ENCODE data around the gene KITLG.

DNA sequence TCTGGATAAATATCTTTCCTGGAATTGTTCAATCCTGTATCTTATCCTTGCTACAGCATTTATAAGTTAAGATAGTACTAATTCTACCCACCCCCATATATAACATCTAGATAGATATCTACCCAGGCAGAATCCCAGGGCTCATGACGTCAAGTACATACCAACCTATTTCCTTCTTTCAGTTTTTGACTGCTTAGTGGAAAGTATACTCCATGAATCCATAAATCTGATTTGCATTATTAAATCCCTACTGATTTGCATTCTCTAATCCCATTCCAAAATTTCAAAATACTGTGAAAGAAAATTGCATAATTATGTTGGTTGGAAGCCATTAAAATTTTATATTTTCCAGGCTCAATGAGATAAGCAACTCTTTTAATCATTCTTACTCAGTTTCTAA, 111.7 kb downstream of the KITLG start:
- no peak for TF ChIP-seq CHD2 (IDR thresholded peaks at IDR 0.05; ENCODE audit: low read length, partially characterized antibody)
- no peak for TF ChIP-seq NFE2L2 (conservative IDR thresholded peaks at IDR 0.05; ENCODE audit: low read length)
- TF ChIP-seq, protein P1, sequence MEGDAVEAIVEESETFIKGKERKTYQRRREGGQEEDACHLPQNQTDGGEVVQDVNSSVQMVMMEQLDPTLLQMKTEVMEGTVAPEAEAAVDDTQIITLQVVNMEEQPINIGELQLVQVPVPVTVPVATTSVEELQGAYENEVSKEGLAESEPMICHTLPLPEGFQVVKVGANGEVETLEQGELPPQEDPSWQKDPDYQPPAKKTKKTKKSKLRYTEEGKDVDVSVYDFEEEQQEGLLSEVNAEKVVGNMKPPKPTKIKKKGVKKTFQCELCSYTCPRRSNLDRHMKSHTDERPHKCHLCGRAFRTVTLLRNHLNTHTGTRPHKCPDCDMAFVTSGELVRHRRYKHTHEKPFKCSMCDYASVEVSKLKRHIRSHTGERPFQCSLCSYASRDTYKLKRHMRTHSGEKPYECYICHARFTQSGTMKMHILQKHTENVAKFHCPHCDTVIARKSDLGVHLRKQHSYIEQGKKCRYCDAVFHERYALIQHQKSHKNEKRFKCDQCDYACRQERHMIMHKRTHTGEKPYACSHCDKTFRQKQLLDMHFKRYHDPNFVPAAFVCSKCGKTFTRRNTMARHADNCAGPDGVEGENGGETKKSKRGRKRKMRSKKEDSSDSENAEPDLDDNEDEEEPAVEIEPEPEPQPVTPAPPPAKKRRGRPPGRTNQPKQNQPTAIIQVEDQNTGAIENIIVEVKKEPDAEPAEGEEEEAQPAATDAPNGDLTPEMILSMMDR (IDR thresholded peaks at IDR 0.05), result no peak
- TF ChIP-seq, protein P2, sequence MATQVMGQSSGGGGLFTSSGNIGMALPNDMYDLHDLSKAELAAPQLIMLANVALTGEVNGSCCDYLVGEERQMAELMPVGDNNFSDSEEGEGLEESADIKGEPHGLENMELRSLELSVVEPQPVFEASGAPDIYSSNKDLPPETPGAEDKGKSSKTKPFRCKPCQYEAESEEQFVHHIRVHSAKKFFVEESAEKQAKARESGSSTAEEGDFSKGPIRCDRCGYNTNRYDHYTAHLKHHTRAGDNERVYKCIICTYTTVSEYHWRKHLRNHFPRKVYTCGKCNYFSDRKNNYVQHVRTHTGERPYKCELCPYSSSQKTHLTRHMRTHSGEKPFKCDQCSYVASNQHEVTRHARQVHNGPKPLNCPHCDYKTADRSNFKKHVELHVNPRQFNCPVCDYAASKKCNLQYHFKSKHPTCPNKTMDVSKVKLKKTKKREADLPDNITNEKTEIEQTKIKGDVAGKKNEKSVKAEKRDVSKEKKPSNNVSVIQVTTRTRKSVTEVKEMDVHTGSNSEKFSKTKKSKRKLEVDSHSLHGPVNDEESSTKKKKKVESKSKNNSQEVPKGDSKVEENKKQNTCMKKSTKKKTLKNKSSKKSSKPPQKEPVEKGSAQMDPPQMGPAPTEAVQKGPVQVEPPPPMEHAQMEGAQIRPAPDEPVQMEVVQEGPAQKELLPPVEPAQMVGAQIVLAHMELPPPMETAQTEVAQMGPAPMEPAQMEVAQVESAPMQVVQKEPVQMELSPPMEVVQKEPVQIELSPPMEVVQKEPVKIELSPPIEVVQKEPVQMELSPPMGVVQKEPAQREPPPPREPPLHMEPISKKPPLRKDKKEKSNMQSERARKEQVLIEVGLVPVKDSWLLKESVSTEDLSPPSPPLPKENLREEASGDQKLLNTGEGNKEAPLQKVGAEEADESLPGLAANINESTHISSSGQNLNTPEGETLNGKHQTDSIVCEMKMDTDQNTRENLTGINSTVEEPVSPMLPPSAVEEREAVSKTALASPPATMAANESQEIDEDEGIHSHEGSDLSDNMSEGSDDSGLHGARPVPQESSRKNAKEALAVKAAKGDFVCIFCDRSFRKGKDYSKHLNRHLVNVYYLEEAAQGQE (IDR thresholded peaks at IDR 0.05), result no peak
- no peak for TF ChIP-seq ESRRA (IDR thresholded peaks at IDR 0.05; ENCODE audit: borderline replicate concordance, low read length)
- no peak for TF ChIP-seq CHD4 (IDR thresholded peaks at IDR 0.05; ENCODE audit: borderline replicate concordance)
- no peak for TF ChIP-seq SREBF2 (IDR thresholded peaks at IDR 0.05)
- no peak for TF ChIP-seq CEBPB (IDR thresholded peaks at IDR 0.05)
- TF ChIP-seq GATA3 (IDR thresholded peaks at IDR 0.05; ENCODE audit: borderline replicate concordance), result no peak
